Measurements from ENCODE around the gene SYT15. TPM values are rescaled to one million over a fixed set of nuclear protein-coding genes. Genes with fewer than 3 reads are reported as not detected.
A peak's percentile ranks its signal among the peaks of the same experiment; 100 is the strongest.

Gene SYT15
- total and polyA plus RNA-seq, 3 donors from 2014 or later, result 1.7 to 3.6 (median 2.1) TPM

DNA sequence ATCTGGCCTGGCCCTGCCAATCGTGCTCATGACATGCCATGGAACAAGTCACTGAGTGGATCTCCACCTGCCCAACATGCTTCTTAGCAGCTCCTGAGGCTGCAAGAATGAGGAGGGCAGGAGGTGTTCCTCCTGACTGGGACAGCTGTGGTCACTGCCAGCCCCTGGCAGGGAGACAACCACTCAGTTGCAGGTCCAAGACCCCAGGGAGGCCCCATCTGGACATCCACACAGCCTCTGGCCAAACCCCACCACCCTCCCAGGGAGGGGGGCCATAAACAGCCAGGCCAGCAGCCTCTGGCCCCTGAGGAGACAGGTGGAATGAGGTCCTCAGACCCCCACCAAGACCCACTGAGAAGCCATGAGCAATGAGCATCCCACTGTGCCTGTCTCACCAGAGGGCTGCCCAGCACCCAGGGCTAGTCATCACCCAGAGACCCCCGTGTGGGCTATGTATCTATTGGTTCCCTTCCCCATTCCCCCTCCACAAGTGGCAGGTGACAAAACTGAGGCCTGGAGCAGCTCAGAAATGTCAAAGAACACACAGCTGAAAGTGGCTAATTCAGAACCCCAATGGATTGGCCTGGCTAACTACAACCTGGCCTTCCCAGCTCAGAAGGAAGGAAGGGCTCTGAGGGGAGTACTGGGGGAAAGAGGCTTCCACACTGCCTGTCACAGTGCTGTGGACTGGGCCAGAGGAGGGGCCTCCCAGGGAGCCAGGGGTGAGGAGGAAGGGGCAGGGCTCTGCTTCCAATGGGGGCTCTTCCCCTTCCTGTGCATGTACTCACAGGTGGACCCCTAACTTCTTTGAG, 25.5 kb upstream of the SYT15 start:
- DNase-seq, result peak; percentile 14
- no peaks in the 10 kb centered on the region for H3K27me3 ChIP-seq
- no peak overlapping the region for H3K4me3 ChIP-seq
- peaks cover 6% of the 10 kb centered on the region for H3K4me1 ChIP-seq
- H3K9me3 ChIP-seq, result no peaks in the 10 kb centered on the region
- intact Hi-C loops (cut with DNase I; ENCODE audit: low total_unique reads), result no loop called here
- H3K27ac ChIP-seq, result no peak overlapping the region
- WGBS, 2 donors, result 81 to 83% methylated on average over 2 of the region's 2 CpGs
- no peak for TF ChIP-seq POLR2A (IDR thresholded peaks at IDR 0.05)
- TF ChIP-seq, protein P1, sequence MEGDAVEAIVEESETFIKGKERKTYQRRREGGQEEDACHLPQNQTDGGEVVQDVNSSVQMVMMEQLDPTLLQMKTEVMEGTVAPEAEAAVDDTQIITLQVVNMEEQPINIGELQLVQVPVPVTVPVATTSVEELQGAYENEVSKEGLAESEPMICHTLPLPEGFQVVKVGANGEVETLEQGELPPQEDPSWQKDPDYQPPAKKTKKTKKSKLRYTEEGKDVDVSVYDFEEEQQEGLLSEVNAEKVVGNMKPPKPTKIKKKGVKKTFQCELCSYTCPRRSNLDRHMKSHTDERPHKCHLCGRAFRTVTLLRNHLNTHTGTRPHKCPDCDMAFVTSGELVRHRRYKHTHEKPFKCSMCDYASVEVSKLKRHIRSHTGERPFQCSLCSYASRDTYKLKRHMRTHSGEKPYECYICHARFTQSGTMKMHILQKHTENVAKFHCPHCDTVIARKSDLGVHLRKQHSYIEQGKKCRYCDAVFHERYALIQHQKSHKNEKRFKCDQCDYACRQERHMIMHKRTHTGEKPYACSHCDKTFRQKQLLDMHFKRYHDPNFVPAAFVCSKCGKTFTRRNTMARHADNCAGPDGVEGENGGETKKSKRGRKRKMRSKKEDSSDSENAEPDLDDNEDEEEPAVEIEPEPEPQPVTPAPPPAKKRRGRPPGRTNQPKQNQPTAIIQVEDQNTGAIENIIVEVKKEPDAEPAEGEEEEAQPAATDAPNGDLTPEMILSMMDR (IDR thresholded peaks at IDR 0.05), result no peak
- no peaks in the 10 kb centered on the region for H3K36me3 ChIP-seq (ENCODE audit: low read depth, missing control alignments)

DNA sequence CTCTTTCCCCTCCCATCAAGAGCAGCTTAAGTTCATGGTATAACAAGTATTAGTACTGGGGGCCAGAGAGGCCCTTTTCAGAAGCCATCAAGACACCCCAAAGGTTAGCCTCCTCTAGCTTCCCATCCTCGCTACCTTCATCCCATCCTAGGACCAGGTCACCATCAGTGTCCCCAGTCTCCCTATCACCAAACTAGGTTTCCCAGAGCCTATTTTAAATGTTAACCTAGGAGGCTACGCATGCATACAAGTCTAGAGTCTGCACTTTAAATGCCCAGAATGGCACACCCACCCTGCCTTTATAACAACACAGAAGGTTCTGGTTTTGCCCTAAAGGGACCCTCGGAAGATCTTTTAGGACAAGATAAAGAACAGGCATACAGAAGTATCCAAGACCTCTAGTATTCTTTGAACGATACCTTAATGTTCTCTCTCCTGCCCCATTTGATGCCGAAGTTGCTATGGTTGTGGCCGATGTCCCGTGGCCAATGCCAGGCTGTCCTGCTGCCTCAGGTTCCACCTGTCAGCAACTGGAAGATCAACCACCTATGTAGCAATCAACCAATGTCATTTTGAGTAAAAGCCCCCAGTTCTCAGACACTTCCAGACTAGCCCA, 24.7 kb upstream of the SYT15 start:
- Histone ChIP-seq H3K27ac (no peak overlapping the region), H3K4me1 (peaks cover 6% of the 10 kb centered on the region), H3K9me3 (no peaks in the 10 kb centered on the region), H3K27me3 (no peaks in the 10 kb centered on the region), H3K4me3 (no peak overlapping the region), H3K36me3 (ENCODE audit: low read depth, missing control alignments) (no peaks in the 10 kb centered on the region)
- DNase-seq, result no peak
- intact Hi-C loops (cut with DNase I; ENCODE audit: low total_unique reads), result no loop called here
- TF ChIP-seq, protein P1 (IDR thresholded peaks at IDR 0.05), result no peak
- TF ChIP-seq POLR2A (IDR thresholded peaks at IDR 0.05), result no peak
- 84 to 87% methylated on average over 7 of the region's 7 CpGs for WGBS, 2 donors

DNA sequence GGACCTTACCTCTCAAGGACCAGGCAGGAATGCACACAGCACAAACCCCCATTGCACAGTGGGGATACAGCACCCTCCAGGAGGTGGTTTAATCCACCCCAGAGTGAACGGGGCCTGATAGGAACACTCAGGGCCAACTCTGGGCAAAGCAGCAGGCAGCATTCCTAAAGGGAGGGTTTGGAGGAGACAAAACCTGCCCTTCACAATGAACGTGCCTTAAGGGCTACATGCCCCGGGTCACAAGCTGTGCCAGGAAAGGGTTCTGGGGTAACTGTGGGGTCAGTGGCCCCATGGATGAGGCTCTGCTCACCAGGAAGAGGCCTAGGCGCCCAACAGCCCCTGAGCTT, 23.6 kb upstream of the SYT15 start:
- 56 to 67% methylated on average over 4 of the region's 4 CpGs for WGBS, 2 donors

DNA sequence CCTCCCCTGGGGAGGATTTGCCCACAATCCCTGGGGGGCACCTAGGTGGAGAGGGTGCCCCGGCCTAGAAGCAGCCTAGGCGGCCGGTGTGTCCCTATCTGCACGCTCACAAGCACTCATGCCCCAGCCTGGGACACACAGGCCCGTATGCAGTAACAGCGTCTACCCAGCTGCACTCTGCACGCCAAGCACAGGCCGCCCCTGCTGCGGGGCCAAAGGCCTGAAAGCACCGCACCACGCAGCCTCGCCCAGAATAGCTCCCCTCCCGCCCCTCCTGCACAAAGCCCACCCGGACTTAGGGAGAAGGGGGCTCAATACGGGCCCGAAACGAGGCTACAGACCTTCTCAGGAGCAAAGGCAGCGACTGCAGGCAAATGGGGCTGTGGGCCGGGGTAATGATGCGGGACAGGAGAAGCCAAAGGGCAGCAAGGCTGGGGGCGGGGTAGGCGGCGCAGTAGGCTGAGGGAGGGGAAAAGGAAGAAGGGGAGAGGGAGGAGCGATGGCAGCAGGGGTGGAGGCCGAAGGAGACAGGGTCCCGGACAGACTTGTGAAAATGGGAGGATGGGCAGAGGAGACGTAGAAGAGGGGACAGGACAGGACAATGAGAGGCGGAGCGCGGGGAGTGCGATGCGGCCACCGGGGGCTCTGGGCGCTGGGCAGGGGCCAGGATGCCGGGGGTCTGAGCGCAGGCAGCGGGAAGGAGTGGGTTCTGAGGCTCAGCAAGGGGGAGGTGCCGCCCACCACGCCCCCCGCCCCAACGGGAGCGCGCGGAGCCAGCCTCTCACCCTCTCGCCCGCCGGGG, 23.0 kb upstream of the SYT15 start:
- intact Hi-C loops (cut with DNase I; ENCODE audit: low total_unique reads), result no loop called here
- peaks cover 6% of the 10 kb centered on the region for H3K4me1 ChIP-seq
- no peaks in the 10 kb centered on the region for H3K27me3 ChIP-seq
- no peak overlapping the region for H3K27ac ChIP-seq
- no peak for TF ChIP-seq POLR2A (IDR thresholded peaks at IDR 0.05)
- TF ChIP-seq, protein P1 (IDR thresholded peaks at IDR 0.05), result no peak
- peak overlapping the region; percentile 43 to 44 for H3K4me3 ChIP-seq
- H3K9me3 ChIP-seq, result no peaks in the 10 kb centered on the region
- DNase-seq, result peak; percentile 33
- no peaks in the 10 kb centered on the region for H3K36me3 ChIP-seq (ENCODE audit: low read depth, missing control alignments)
- WGBS, 2 donors, result 16 to 29% methylated on average over 37 to 47 of the region's 47 CpGs

More for the DNA sequence above, 23.6 kb upstream of the SYT15 start:
- TF ChIP-seq POLR2A (IDR thresholded peaks at IDR 0.05), result no peak
- TF ChIP-seq, protein P1 (IDR thresholded peaks at IDR 0.05), result no peak
- peak; percentile 11 for DNase-seq
- Histone ChIP-seq H3K9me3 (no peaks in the 10 kb centered on the region), H3K36me3 (ENCODE audit: low read depth, missing control alignments) (no peaks in the 10 kb centered on the region), H3K4me3 (peak overlapping the region in 1 of 2 donors; percentile 43), H3K27me3 (no peaks in the 10 kb centered on the region), H3K27ac (no peak overlapping the region), H3K4me1 (peaks cover 6% of the 10 kb centered on the region)
- intact Hi-C loops (cut with DNase I; ENCODE audit: low total_unique reads), result no loop called here

Measured in testis (tissue), 3 donors.